ENCODE data around the gene EIPR1. TPM values are rescaled to one million over a fixed set of nuclear protein-coding genes. Genes with fewer than 3 reads are reported as not detected.
"Not testable (repeated sequence)": the region's sequence is repeated elsewhere in the genome, so short reads cannot be mapped to it uniquely, and the experiment has no call there.

EIPR1 gene
- total RNA-seq, 1 donor, result 23.3 TPM

- no peak overlapping the region for H3K4me3 ChIP-seq (ENCODE audit: low read depth, low read length)
- DNase-seq (ENCODE audit: low read depth), result no peak
- TF ChIP-seq CTCF (IDR thresholded peaks at IDR 0.05; ENCODE audit: insufficient read depth, low read length), result no peak
These were observed 191.7 kb downstream of the EIPR1 start for GRCh38 chr2:3185910-3186309.

DNA sequence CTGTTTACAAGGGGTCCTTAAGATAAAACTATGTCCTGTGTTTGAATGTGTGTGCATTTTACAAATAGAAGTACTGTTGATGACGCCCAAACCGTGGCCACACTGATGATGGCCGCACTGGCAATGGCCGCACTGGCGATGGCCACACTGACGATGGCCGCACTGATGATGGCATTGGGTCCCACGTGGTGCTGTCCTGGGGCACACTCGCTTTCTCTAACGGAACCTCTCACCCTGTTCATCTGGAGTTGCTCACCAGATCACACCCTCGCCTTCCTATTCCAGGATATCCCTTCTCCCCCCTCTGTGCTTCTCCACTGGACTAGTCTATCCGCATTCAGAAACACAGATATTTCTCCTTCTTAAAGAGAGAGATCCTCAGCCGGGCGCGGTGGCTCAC lies 192.4 kb downstream of the EIPR1 start:
- no peak for TF ChIP-seq CTCF (IDR thresholded peaks at IDR 0.05; ENCODE audit: insufficient read depth, low read length)
- no peak for DNase-seq (ENCODE audit: low read depth)

DNA sequence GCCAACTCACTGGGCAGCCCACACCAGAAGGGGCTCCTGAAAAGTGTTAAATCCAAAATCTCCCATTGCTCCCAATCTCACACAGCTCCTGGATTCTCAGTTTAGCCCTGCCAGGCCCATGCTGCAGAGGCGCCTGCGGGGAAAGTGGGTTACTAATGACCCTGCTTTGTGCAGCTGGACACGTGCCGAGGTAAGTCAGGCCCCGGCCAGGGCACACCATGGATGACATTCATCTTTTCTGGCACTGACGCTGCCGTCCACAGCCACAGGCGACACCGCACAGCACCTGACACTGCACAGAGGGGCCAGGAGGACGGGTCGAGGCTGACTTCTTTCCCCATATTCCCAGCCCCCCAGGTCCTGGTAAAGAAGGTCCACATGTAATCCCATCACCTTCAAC lies 193.5 kb downstream of the EIPR1 start:
- TF ChIP-seq CTCF (IDR thresholded peaks at IDR 0.05; ENCODE audit: insufficient read depth, low read length), result no peak
- no peak overlapping the region for H3K4me3 ChIP-seq (ENCODE audit: low read depth, low read length)
- DNase-seq (ENCODE audit: low read depth), result no peak

More for the DNA sequence above, 192.4 kb downstream of the EIPR1 start:
- H3K4me3 ChIP-seq (ENCODE audit: low read depth, low read length), result no peak overlapping the region

- no peak for DNase-seq (ENCODE audit: low read depth)
- no peak overlapping the region for H3K4me3 ChIP-seq (ENCODE audit: low read depth, low read length)
- no peak for TF ChIP-seq CTCF (IDR thresholded peaks at IDR 0.05; ENCODE audit: insufficient read depth, low read length)
These were observed 193.9 kb downstream of the EIPR1 start for GRCh38 chr2:3183766-3184165.

GRCh38 chr2:3182848-3183247 lies 194.8 kb downstream of the EIPR1 start:
- TF ChIP-seq CTCF (IDR thresholded peaks at IDR 0.05; ENCODE audit: insufficient read depth, low read length), result no peak
- DNase-seq (ENCODE audit: low read depth), result no peak
- no peak overlapping the region for H3K4me3 ChIP-seq (ENCODE audit: low read depth, low read length)

- DNase-seq (ENCODE audit: low read depth), result no peak
- H3K4me3 ChIP-seq (ENCODE audit: low read depth, low read length), result no peak overlapping the region
- no peak for TF ChIP-seq CTCF (IDR thresholded peaks at IDR 0.05; ENCODE audit: insufficient read depth, low read length)
These were observed 196.1 kb downstream of the EIPR1 start for GRCh38 chr2:3181416-3182010.

DNA sequence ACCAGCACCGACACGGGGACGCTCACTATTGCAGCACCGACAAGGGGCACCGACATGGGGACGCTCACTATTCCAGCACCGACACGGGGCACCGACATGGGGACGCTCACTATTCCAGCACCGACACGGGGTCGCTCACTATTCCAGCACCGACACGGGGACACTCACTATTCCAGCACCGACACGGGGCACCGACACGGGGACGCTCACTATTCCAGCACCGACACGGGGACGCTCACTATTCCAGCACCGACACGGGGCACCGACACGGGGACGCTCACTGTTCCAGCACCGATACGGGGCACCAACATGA lies 196.8 kb downstream of the EIPR1 start:
- not testable (repeated sequence) for DNase-seq (ENCODE audit: low read depth); H3K4me3 ChIP-seq (ENCODE audit: low read depth, low read length)
